Activated T-helper 17 cell treated with anti-CD3 and anti-CD28 coated beads, Interleukin-2, amount 50 U/mL, for 72 hours (primary cell): ENCODE measurements around the gene CCDC90B. TPM values are rescaled to one million over a fixed set of nuclear protein-coding genes. Genes with fewer than 3 reads are reported as not detected.

Source experiments
- ATAC-seq: fragments of 150-1000 bp; cut with Tn5 transposase; replicated peaks from 2 replicates; pipeline ENCODE4 v1.10.0; 2021; ENCODE audit warnings: mild to moderate bottlenecking, moderate library complexity
- H3K27ac Mint-ChIP-seq: one replicate; pipeline ENCODE4 v1.8.0; 2022; ENCODE audit warnings: mixed read lengths
- H3K27me3 Mint-ChIP-seq: one replicate; pipeline ENCODE4 v1.8.0; 2022; ENCODE audit warnings: mixed read lengths
- H3K36me3 Mint-ChIP-seq: one replicate; pipeline ENCODE4 v1.8.0; 2022; ENCODE audit warnings: low read depth, mild to moderate bottlenecking, mixed read lengths
- H3K4me1 Mint-ChIP-seq: one replicate; pipeline ENCODE4 v1.8.0; 2022; ENCODE audit warnings: mixed read lengths
- H3K4me3 Mint-ChIP-seq: one replicate; pipeline ENCODE4 v1.8.0; 2022; ENCODE audit warnings: mild to moderate bottlenecking, mixed read lengths
- H3K9me3 Mint-ChIP-seq: one replicate; pipeline ENCODE4 v1.8.0; 2022; ENCODE audit warnings: mixed read lengths
- total RNA-seq, 2 donors: library from RNA; stranded (reverse); gene quantifications; one replicate each; pipeline ENCODE4 v1.2.3, GENCODE V29; 2022

The CCDC90B gene
- total RNA-seq, 2 donors from 2014 or later: 25.4 to 30.7 TPM

DNA sequence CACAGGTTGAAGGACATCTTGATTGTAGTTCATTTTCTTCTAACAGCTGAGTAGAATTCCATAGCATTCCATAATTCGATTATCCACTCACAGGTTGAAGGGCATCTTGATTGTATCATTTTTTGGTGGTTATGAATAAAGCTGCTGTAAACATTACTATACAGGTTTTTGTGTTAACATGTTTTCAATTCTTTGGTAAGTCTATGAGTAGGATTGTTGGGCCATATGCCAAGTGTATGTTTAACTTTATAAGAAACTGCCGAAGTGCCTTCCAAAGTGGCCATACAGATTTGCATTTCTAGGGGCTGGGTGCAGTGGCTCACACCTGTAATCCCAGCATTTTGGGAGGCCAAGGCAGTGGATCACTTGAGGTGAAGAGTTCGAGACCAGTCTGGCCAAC, 48.1 kb downstream of the CCDC90B start:
- H3K27me3 Mint-ChIP-seq: no peaks in the 10 kb centered on the region
- no peaks in the 10 kb centered on the region for H3K4me1 Mint-ChIP-seq
- H3K27ac Mint-ChIP-seq: no peak overlapping the region
- no peak overlapping the region for H3K4me3 Mint-ChIP-seq
- no peaks in the 10 kb centered on the region for H3K9me3 Mint-ChIP-seq
- ATAC-seq: no peak
- no peaks in the 10 kb centered on the region for H3K36me3 Mint-ChIP-seq

DNA sequence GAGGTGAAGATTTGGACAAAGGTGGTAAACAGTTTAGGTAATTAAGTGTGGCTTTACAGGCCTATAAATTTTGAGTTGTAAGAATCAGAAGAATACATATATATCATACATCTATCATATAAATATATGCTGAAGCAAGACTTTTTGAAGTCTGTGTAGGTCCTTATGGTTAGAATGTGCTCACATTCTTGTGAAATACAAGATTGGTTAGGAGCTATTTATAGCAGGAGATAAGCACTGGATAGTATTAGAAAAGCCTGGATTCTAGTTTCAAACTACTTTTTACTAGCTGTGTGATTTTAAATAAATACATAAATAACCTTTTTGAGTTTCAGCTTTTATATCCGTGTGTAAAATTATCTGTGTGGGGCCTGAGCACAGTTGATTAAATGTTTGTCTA, 50.3 kb downstream of the CCDC90B start:
- no peaks in the 10 kb centered on the region for H3K9me3 Mint-ChIP-seq
- no peak for ATAC-seq
- no peaks in the 10 kb centered on the region for H3K36me3 Mint-ChIP-seq
- H3K4me3 Mint-ChIP-seq: no peak overlapping the region
- H3K27me3 Mint-ChIP-seq: no peaks in the 10 kb centered on the region
- H3K4me1 Mint-ChIP-seq: no peaks in the 10 kb centered on the region
- H3K27ac Mint-ChIP-seq: no peak overlapping the region

DNA sequence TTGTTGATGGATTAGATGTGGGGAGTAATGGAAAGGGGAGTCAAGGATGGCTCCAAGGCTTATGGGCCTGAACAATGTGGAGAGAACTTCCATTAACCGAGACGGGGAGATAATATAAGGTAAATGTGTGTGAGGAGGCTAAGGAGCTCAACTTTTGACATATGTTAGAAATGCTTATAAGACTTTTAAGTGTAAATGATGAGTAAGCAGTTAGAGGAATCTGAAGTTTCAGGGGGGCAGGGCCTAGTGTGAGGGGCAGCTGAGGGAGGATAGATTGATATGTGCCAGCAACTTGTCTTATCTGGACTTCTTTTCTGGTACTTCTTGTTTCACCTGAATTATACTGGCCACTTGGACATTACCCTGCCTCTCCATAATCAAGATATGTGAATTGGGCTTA, 62.7 kb downstream of the CCDC90B start:
- Mint-ChIP-seq H3K4me1 (no peaks in the 10 kb centered on the region), H3K27me3 (no peaks in the 10 kb centered on the region), H3K9me3 (no peaks in the 10 kb centered on the region), H3K4me3 (no peak overlapping the region), H3K27ac (no peak overlapping the region), H3K36me3 (no peaks in the 10 kb centered on the region)
- ATAC-seq: no peak

DNA sequence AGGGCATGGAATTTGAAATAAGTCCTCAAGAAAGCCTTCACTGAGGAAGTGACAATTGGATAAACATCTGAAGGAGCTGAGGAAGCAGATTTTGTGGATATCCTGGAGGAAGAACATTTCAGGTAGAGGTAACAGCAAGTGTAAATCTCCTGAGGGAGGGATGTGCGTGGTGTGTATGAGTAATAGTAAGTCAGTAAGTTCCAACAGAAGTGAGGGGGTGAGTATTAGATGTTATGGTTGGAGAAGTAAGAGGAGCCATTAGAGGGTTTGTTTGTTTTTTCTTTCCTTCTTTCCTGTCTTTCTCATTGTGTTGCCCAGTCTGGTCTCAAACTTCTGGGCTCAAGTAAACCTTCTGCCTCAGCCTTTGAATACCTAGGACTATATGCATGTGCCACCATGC, 63.7 kb downstream of the CCDC90B start:
- no peak overlapping the region for H3K27ac Mint-ChIP-seq
- H3K9me3 Mint-ChIP-seq: no peaks in the 10 kb centered on the region
- no peaks in the 10 kb centered on the region for H3K27me3 Mint-ChIP-seq
- no peaks in the 10 kb centered on the region for H3K36me3 Mint-ChIP-seq
- ATAC-seq: no peak
- no peaks in the 10 kb centered on the region for H3K4me1 Mint-ChIP-seq
- H3K4me3 Mint-ChIP-seq: no peak overlapping the region

DNA sequence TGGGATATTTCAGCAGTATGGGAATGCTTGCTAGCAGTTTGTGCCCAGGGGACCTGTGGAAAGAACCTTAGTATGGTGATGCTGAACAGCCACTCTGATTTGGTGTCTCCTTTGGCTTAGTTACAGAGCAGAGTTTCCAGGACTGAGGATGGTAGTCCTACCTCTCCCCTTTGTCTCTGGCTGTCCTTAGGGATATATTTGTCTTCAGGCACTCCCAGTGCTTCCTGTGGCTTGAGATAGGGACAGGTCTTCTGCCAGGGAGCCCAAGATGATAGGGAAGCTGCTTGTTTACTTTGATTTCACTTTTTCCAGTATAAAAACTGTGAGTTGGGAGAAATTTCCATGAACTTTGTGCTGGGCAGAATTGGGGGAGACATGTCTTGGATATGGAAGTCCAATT, 64.5 kb downstream of the CCDC90B start:
- no peak for ATAC-seq
- Mint-ChIP-seq H3K36me3 (no peaks in the 10 kb centered on the region), H3K27me3 (no peaks in the 10 kb centered on the region), H3K4me3 (no peak overlapping the region), H3K9me3 (no peaks in the 10 kb centered on the region), H3K27ac (no peak overlapping the region), H3K4me1 (no peaks in the 10 kb centered on the region)

DNA sequence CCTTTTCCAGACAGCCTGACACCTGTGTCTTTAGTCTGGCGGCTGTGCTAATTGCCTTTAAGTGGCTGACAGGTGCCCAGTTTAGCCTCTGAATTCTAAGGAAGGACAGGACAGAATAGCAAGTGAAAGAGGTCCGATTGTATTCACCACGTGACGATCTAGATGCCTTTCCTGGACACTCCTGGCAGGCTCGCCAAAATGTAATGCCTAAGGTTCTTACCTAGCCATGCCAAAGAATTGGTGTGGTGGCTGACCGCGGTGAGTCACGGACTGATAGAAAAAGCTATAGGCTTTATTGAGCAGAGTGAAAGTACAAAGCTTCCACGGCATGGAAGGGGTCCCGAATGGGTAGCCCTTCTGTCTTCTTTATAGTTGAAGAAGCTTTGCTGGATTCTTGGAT, 65.9 kb downstream of the CCDC90B start:
- H3K4me3 Mint-ChIP-seq: no peak overlapping the region
- no peak for ATAC-seq
- no peaks in the 10 kb centered on the region for H3K9me3 Mint-ChIP-seq
- H3K4me1 Mint-ChIP-seq: no peaks in the 10 kb centered on the region
- no peaks in the 10 kb centered on the region for H3K27me3 Mint-ChIP-seq
- no peaks in the 10 kb centered on the region for H3K36me3 Mint-ChIP-seq
- H3K27ac Mint-ChIP-seq: no peak overlapping the region

DNA sequence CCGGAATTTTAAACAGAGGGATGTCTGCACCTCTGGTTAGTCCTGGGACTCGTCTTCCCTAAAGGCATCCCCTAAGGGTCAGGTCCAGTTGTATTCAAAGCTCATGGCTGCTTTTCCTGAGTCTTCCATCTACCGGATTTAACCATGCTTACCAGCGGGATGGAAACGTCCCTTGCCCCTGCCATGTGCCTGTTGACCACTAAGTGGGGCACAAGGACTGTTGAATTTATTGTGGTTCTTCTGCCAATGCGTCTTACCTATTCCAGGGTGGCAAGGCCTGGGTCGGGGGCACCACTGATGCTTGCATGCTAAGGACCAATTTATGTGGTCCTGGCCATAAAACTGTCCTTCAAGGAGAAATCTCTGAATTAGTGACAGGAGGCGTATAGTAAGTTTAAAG, 67.1 kb downstream of the CCDC90B start:
- no peaks in the 10 kb centered on the region for H3K4me1 Mint-ChIP-seq
- no peaks in the 10 kb centered on the region for H3K27me3 Mint-ChIP-seq
- no peak overlapping the region for H3K4me3 Mint-ChIP-seq
- H3K9me3 Mint-ChIP-seq: no peaks in the 10 kb centered on the region
- no peak overlapping the region for H3K27ac Mint-ChIP-seq
- no peaks in the 10 kb centered on the region for H3K36me3 Mint-ChIP-seq
- ATAC-seq: no peak

Other genes starting within 250 kb of the CCDC90B start
- 1 to 10 TPM; 7.0 to 8.7 TPM for gene RAB30, start 214.5 kb downstream of the CCDC90B start, total RNA-seq
- gene PCF11, start 129.2 kb downstream of the CCDC90B start, total RNA-seq: 10 to 100 TPM; 50.1 to 84.8 TPM
- 1 to 10 TPM; 2.2 to 2.3 TPM for gene ANKRD42, start 92.7 kb downstream of the CCDC90B start, total RNA-seq